ENCODE measurements around the gene PCGF3.
A peak's percentile ranks its signal among the peaks of the same experiment; 100 is the strongest.

Gene PCGF3

DNA sequence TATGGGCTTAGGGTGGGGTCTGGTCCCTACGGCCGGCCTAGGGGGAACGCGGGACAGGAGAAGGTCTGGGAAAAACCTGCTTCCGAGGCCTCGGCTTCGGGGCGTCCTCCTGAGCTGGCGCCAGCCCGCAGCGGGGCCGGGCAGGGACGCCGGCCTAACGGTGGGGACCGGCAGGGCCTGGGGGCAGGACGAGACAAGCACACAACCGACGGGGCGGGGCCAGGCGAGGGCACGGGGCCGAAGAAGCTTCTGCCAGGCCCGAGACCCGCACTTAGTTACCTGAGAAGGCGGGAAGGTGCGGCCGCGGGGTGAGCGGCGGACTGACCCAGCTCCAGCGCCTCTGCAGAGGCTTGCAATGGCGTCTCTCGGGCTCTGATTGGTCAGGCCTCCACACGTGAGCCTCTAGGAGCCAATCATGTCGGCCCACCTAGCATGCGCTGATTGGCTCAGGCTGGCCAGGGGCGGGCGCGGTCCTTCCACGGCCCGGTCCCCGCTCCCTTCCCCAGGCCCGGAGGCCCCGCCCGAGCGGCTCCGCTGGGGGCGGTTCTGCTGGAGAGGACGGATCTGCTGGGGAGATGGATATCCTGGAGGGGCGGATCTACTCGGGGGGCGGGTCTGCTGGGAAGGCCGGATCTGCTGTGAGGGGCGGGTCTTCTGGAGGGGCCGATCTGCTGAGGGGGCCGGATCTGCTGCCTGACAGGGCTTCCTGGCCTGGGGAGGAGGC lies 76.0 kb downstream of the PCGF3 start:
- peak overlapping the region; percentile 89 for H3K4me3 ChIP-seq (ENCODE audit: low read length)
- TF ChIP-seq, protein P1, sequence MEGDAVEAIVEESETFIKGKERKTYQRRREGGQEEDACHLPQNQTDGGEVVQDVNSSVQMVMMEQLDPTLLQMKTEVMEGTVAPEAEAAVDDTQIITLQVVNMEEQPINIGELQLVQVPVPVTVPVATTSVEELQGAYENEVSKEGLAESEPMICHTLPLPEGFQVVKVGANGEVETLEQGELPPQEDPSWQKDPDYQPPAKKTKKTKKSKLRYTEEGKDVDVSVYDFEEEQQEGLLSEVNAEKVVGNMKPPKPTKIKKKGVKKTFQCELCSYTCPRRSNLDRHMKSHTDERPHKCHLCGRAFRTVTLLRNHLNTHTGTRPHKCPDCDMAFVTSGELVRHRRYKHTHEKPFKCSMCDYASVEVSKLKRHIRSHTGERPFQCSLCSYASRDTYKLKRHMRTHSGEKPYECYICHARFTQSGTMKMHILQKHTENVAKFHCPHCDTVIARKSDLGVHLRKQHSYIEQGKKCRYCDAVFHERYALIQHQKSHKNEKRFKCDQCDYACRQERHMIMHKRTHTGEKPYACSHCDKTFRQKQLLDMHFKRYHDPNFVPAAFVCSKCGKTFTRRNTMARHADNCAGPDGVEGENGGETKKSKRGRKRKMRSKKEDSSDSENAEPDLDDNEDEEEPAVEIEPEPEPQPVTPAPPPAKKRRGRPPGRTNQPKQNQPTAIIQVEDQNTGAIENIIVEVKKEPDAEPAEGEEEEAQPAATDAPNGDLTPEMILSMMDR (conservative IDR thresholded peaks at IDR 0.05; ENCODE audit: low read depth, low read length), result no peak
- peak; percentile 92 for DNase-seq (ENCODE audit: low read depth)

DNA sequence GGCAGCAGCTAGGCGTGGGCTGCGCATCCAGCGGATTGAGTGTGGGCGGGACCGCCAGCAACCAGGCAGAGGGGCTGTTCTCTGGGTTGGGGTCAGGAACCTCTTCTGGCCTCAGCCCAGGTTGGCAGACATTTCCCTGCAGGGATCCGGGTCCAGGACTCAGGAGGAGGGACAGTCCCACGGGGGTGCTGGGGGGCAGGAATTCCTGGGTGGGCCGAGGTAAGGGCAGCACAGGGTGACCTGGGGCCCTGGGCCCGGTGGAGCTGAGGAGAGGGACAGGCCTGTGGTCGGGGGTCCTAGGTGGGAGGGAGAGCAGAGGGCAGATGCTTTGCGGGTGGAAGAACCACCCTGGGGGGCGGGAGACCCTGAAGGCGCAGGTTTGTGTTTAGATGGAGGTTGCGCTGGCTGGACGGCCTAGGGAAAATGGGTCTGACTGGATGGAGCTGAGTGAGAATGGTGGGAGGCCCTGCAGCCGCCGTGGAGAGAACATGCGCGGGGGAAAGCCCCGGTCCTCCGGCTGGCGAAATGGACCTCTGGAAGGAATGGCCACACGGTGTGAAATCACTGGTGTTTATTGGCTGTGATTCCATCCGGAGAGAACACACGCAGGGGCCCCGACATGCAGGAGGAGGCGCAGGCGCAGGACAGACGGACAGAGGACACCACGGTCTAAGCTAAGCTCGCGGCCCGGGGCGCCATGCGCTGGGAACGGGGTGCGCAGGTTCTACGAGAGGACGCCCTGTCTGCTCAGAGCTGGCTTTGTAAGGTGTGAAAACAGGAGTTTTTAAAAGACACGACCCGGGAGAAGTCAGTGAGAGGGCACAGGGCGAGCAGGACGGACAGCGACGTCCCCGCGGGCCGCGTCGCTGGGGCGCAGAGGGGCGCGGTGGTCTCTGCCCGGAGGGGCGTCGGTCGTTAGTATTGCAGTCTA lies 79.0 kb downstream of the PCGF3 start:
- TF ChIP-seq, protein P1 (conservative IDR thresholded peaks at IDR 0.05; ENCODE audit: low read depth, low read length), result no peak
- no peak overlapping the region for H3K4me3 ChIP-seq (ENCODE audit: low read length)

DNA sequence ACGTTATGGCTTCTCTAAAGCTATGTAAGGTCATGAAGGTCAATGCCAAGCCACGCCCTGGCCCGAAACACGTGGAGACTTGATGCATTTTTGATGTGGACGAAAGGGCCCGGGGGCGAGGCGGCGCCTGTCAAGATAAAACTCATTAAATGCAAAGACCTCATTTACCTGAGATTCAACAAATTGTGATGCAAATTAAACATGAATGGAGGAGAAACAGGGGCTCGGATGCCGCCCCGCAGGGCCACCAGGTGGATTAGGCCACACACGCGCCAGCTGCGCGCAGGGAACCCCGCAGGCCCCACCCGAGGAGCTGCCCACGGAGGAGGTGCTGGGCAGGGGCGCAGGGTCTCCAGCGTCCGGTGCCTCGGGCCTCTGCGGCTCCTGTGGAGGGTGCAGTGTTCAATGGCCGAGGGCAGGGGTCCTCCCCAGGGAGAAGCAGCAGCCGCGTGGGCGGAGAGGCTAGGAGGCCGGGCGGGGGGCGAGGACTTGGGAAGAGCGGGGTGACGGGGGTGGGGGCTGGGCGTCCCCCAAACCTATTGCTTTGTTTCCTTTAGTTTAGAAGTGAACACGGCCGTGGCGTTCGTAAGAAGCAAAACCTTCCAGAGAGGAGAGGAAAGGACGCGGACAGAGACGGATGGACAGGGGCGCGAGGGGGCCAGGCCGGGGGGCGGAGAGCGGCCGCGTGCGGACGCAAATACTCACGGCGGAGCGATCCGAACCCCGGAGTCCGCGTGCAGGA lies 79.9 kb downstream of the PCGF3 start:
- H3K4me3 ChIP-seq (ENCODE audit: low read length), result no peak overlapping the region
- TF ChIP-seq, protein P1 (conservative IDR thresholded peaks at IDR 0.05; ENCODE audit: low read depth, low read length), result no peak
- no peak for DNase-seq (ENCODE audit: low read depth)

More for the DNA sequence above, 79.0 kb downstream of the PCGF3 start:
- no peak for DNase-seq (ENCODE audit: low read depth)

DNA sequence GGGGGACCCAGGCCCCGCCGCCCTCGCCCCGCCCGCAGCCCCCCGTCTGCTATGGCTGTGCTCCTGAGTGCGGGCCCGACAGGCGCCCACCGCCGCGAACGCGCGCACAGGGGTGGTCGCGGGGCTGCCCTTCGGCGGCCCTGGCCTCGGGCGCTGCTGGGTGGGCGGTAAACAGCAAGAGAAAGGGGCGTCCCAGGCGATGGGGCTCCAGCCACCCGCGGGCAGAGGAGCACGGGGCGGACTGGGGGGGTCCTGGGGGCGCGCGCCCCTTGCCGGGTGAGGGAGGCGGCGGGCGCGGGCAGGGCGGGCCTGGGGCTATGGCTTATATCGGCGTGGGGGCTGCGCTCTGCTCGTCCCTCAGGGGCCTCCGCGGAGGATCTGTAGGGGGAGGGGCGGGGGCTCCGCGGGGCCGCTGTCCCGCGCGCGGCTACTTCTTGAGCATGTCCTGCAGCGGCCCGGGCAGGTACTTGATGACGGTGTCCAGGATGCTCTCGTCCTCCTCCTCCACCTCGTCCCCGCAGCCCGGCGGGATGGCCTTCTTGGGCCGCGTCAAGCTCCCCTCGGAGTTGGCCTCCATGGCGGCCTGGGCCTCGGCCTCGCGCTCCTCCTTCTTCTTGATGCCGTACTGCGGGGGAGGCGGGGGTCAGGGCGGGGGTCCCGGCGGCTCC lies 80.6 kb downstream of the PCGF3 start:
- TF ChIP-seq, protein P1 (conservative IDR thresholded peaks at IDR 0.05; ENCODE audit: low read depth, low read length), result no peak
- no peak overlapping the region for H3K4me3 ChIP-seq (ENCODE audit: low read length)
- no peak for DNase-seq (ENCODE audit: low read depth)

DNA sequence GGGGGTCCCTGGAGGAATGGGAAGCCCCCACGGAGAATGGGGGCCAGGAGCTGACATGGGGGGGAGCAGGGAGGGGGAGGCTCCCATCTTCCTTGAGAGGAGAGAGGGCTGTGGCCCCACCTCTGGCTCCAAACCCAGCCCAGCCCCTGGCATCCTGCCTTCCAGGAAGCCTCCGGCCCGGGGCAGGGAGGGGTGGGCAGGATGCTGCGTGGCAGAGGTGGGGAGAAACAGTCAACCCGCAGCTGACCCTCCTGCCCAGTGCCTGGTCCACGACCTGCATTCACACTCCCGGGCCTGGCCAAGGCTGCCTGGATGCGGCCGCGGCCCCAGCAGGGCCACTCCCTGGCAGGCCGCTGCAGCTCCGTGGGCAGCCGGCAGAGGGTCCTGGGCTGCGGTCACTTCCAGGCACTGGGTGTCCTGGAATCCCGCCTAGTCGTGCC lies 81.2 kb downstream of the PCGF3 start:
- TF ChIP-seq, protein P1 (conservative IDR thresholded peaks at IDR 0.05; ENCODE audit: low read depth, low read length), result no peak
- no peak for DNase-seq (ENCODE audit: low read depth)
- H3K4me3 ChIP-seq (ENCODE audit: low read length), result no peak overlapping the region

DNA sequence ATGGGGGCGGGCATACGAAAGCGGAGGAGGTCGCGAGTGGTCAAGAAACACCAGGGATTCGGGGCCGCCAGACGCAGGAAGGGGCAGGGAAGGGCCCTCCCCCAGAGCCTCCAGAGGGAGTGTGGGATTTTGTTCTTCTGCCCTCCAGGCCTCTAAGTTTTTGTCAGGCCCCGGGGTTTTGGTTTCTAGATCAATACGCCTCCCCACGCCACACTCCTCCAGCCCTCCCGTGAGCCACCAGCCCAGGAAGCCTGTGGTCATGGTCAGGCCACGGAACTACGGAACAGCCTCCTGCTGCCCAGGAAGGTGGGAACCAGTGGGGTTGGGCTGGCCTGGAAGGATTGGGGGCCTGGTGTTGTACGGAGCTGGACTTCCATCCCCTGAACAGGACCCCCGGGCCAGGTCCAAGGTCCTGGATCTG lies 81.9 kb downstream of the PCGF3 start:
- H3K4me3 ChIP-seq (ENCODE audit: low read length), result no peak overlapping the region
- no peak for DNase-seq (ENCODE audit: low read depth)
- TF ChIP-seq, protein P1 (conservative IDR thresholded peaks at IDR 0.05; ENCODE audit: low read depth, low read length), result no peak

Measured in retinal pigment epithelial cell (primary cell).